CD4-positive, alpha-beta T cell treated with Interleukin-2 at 100 ng/mL for 4 hours (primary cell): ENCODE data around the gene TGFBR3L.
"Not testable (repeated sequence)": the region's sequence is repeated elsewhere in the genome, so short reads cannot be mapped to it uniquely, and the experiment has no call there.

Experiments
- DNase-seq: peaks from one replicate; pipeline ENCODE4 v3.0.0-alpha.2; 2020; ENCODE audit warnings: low spot score

Gene TGFBR3L

GRCh38 chr19:7961082-7961481 lies 46.5 kb downstream of the TGFBR3L start:
- DNase-seq = not testable (repeated sequence)

- no peak for DNase-seq
Measured at GRCh38 chr19:7961920-7962626, 47.4 kb downstream of the TGFBR3L start.

- DNase-seq = no peak
Measured at GRCh38 chr19:7962644-7963268, 48.1 kb downstream of the TGFBR3L start.

- DNase-seq = no peak
Measured at GRCh38 chr19:7963566-7963965, 48.9 kb downstream of the TGFBR3L start.

- DNase-seq = no peak
Measured at GRCh38 chr19:7965259-7965841, 50.7 kb downstream of the TGFBR3L start.

- no peak for DNase-seq
Measured at GRCh38 chr19:7965921-7966665, 51.5 kb downstream of the TGFBR3L start.

GRCh38 chr19:7968008-7968795 lies 53.6 kb downstream of the TGFBR3L start:
- no peak for DNase-seq
